ENCODE measurements around the gene ESRRA.

ESRRA gene

DNA sequence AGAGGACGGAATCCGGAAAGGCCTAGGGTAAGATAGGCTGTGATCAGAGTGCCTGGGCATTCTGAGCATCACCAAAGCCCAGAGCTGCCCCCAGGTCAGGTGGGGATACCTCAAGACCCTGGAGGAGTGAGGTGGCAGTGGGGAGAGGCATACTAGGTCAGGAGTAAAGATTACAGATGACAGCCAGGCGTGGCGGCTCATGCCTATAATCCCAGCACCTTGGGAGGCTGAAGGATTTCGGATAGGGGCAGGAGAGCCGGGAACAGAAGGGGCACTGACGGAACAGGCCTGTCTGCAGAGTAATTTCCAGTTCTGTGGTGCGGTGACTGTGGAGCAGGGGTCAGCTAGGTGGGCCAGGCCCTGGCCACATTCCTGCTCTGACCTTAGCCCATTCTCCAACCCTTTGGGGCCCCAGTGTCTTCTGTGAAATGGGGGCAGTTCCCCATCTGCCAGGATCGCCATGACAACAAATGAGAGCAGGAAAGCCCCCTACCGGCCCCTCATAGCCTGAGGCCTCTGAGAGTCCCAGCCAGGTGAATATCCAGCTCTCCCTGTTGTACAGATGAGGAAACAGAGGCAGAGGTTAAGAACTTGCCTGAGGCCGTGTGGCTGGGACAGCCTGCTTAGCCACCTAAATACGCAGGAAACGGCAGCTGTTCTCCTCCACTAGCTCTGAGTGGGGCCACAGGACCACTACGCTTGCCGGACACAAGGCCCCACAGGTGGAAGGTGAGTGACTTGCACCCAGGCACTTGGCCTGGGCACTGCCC is 30.1 kb upstream of the ESRRA start:
- no peak for FAIRE-seq

DNA sequence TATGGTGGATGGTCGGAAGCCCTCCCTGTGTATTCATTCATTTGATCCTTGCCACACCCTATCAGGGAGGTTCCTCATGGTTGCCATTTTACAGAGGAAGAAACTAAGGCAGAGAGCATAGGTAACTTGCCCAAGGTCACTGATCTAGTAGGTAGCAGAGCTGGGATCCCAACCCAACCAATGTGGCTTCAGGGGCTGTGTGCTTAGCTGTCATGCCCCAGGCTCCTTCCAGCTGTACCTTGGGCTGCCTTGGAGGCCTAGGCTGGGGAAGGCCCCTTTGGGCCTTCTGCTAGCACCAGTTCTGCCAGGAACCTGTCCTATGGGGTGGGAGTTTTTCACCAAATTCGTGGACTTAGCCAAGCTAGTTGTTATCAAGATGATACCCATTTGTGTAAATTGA is 29.5 kb upstream of the ESRRA start:
- no peak for FAIRE-seq

DNA sequence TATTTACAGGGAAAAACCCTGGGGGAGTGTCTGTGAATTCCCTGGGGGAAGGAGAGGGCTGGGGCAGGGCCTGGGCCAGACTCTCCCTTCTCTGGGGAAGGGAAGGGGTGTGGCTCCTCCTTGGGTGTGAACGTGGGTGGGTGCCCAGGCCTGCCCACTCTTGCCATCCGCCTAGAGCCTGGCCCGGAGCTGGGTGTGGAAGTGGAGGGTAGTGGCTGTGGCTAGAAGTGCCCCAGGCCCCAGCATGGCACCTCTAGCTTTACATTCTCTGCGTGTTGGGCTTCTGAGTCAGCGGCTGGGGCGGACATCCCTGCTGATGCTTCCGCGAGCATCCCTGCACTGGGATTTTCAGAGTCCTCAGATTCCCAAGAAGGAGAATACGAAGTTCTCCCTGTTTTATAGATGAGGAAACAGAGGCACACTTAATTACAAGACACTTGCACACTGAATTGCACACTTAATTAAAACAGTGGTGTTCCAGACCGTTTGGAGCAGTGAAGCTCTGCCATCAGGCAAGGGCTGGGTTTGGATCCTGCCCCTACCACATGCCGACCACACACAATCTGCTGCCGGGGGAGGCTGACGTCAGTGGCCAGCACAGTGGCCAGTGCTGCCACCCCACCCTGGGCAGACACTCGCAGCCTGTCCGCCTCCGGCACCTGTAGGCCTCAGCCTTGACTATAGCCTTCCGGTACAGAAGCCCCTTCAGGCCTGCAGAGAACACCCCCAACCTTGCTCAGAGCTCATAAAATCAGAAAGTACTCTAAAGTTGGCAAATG is 28.5 kb upstream of the ESRRA start:
- no peak for FAIRE-seq

DNA sequence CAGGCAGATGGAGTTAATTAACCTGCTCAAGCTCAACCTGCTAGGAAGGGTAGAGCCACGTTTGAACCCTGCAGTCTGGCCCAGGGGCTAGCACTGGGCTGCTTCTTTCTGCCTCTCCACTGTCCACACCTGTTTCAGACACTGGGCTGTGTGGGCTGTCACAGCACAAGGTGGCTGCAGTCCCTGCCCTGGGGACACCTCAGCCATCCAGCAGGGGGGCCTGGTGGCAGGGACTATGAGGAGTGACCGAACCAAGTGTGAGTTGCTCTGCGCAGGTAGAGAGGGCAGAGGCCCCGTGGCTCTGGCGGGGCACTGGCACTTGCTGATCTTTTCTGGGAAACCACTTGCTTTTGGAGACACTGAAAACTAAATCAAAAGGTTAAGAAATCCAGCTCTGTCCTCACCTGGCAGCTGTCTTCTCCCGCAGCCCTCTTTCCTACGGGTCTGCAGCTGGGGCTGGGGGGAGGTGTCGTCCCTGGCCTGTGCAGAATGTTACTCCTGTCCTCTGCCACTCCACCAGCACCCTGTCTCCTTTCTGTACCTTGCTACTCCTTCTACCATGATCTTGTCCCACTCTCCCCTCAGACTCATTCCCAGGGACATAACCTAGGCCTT is 26.6 kb upstream of the ESRRA start:
- no peak for FAIRE-seq

- FAIRE-seq: no peak
Observed at GRCh38 chr11:64281957-64282770, 23.2 kb upstream of the ESRRA start.

- no peak for FAIRE-seq
Observed at GRCh38 chr11:64283092-64283491, 22.2 kb upstream of the ESRRA start.

DNA sequence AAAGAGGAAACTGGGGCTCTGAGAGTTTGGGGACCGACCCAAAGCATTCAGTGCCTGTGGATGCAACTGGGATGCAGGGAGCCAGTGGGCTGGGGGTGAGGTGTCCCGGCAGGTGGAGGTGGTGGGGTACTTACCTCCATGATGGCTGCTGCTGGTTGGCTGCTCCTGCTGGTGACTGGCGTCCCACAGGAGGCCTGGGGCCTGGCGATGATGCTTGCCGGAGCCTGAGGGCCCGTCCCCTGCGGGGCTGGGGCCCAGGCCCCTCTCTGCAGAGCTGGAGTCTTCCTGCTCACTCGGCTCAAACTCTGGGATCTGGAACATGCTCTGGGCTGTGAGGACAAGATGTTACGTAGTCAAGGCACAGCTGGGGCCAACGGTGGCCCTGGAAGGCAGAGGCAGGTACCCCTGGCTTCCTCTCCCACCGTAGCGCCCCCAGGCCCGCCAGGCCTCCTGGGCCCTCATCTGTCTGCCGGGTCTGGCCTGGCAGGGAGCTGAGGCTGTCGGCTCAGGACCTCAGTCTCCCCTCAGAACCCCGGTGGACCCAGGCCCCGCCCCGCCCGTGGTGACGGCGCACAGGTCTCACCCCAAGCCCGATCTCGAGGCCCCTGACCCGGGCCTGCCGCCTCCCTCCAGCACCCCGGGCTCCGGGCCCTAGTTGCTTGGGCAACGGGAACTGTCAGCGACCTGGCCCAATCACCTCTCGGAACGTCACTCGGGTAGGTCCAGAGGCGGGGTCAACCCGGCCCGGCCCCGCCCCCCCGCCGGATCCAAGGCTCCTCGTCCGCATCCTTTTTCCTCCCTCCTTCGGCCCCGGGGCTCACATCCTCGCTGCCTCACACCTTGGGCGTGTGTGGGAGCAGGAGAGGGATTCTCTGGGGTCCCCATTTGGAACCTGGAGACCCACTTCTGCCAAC is 21.0 kb upstream of the ESRRA start, which contains the start of gene BAD:
Gene BAD, minus strand, starts transcription at position 618 of the 914 bp plus-strand sequence. Its CDS starts 297 bp downstream, at position 321.
- peak; percentile 65 for FAIRE-seq

DNA sequence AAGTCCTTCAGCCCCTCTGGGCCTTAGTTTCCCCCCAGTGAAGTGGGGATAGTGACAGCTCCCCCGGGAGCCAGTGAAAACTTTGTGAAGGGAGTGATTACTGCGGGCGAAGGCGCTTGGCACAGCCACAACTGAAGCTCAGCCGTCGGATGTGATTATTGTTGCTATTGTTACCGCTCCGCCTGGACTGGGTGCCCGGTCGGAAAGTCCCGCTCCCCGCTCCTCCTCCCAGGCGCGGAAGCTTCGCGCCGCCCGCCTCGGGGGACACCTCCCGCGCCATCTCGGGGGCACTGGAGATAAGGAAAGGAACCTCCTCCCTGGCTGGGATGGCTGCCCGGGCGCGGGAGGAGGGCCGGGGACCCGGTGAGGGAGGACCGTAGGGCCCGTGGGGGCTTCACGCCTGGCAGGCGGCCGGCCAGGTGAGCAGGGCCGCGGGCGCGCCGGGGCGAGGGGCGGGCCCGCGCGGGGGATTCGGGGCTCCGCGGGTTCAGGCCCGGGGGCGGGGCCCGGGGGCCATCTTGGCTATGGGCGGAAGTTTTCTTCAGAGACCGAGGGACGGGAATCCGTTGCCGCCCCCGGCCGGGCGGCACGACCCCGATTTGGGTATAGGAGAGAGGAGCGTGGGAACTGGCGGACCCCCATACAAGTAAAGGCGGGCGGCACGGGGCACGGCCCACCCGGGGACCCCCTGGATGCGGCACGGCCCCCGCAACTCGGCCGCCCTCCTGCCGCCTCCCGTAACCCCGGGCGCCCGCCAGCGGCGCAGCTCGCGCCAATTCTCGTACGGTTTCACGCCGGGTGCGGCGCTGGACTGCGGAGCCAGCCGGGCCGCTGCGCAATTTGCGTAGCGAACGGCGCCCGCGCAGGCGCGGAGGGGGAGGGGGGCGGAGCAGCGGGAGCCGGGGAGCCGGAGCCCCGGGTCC is 20.1 kb upstream of the ESRRA start, which contains the start of gene GPR137:
Gene GPR137, plus strand, starts transcription at position 887 of the 923 bp plus-strand sequence. CDS start 677 bp downstream, outside the sequence.
- no peak for FAIRE-seq

DNA sequence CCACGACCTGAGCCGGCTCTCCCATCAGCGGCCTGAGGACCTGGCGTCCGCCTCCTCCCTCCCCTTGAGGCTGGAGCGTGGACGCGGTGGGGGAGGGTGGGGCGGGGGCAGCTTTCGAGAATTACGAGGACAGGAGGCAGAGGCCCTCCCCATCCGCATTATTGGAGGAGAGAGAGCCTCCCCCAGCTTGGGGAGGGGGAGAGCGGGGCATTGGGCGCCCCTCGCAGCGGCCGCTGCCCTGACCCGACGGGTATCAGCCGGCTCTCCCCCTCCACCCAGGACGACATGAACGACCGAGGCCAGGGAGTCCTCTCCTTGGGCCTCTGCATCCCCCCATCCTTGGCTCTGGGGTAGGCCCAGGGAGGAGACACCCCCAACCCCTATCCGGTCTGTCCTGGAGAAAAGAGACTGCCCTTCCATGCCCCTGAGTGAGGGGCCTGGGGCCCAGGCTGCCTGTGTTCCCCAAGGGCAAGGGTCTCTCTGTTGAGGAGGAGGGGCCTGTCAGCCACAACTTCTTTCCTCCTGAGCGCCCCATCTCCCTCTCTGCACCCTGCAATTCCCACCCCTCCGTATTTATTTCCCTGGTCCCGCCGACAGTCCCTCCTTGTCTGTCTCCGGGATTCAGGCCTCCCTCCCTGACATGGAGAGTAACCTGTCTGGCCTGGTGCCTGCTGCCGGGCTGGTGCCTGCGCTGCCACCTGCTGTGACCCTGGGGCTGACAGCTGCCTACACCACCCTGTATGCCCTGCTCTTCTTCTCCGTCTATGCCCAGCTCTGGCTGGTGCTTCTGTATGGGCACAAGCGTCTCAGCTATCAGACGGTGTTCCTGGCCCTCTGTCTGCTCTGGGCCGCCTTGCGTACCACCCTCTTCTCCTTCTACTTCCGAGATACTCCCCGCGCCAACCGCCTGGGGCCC is 19.2 kb upstream of the ESRRA start:
- no peak for FAIRE-seq

DNA sequence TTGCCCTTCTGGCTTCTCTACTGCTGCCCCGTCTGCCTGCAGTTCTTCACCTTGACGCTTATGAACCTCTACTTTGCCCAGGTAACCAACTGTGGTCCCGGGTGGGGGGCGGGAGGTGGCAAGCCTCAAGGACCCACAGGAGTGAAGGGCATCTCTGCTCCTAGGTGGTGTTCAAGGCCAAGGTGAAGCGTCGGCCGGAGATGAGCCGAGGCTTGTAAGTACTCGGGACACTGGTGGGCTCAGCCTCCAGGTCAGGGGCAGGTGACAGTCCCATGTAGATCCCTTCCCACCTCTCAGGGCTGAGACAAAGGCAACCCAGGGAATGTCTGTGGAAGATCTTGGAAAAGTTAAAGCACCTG is 18.5 kb upstream of the ESRRA start:
- no peak for FAIRE-seq

DNA sequence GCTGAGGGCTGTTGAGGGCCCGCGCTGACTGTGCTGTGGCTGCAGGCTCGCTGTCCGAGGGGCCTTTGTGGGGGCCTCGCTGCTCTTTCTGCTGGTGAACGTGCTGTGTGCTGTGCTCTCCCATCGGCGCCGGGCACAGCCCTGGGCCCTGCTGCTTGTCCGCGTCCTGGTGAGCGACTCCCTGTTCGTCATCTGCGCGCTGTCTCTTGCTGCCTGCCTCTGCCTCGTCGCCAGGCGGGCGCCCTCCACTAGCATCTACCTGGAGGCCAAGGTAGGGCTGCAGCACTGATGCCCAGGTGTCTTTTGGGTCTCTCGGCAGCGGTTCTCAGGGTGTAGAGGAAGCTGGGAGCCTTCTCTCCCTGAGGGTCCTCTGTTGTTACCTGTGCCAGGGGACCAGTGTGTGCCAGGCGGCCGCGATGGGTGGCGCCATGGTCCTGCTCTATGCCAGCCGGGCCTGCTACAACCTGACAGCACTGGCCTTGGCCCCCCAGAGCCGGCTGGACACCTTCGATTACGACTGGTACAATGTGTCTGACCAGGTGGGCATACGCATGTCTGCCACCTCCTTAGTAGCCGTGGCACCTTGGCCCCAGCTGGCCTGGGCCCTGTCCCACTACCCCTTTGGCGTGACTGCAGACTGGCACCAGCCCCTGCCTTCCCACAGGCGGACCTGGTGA is 17.5 kb upstream of the ESRRA start:
- FAIRE-seq: no peak

DNA sequence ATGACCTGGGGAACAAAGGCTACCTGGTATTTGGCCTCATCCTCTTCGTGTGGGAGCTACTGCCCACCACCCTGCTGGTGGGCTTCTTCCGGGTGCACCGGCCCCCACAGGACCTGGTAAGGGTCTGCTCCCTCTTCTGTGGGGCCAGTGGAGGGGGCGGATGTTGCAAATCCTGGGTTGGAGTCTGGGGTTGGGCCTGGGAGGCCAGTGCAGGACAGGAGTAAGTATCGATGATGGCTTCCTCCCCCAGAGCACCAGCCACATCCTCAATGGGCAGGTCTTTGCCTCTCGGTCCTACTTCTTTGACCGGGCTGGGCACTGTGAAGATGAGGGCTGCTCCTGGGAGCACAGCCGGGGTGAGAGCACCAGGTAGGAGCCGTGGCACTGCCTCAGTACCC is 17.0 kb upstream of the ESRRA start:
- no peak for FAIRE-seq

GRCh38 chr11:64289002-64289564 is 16.2 kb upstream of the ESRRA start:
- no peak for FAIRE-seq

DNA sequence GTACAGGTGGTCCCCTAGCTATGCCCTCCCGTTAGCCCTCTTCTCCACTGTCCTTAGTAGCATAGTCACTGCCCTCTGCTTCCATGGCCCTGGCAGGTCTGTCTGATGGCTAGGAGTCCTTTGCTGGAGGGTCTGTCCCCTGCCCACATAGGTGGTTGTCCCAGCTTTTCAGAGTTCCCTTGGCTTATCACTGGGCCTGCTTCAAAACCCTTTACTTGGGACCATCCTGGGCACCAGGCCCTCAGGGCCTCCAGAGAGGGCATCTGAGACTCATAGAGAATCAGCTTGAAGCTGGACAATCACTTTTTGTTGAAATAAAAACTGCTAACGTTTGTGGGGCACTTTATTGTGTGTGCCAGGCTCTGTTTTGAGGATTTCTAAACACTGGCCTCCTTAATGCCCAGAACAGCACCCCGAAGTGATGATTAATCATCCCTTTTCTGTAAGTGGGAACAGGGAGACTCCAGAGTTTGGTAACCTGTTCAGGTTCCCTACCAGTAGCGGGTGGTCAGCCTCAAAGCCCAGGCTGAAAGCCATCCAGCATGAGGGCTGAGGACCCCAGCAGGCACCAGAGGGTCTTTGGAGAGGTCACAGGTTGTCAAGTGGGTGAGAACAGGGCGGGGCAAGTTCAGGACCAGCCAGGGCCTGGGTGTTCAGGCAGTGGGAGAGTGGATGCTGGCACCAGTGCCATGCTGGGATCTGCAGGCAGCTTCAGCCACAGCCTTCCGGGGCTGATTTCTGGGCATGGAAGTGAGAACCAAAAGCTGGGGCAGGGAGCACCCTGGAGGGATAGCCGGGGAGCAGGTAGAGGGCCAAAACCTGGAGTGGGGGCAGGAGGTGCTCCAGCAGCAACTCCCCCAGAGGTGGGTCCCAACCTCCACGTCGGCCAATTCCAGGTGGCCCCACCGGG is 14.7 kb upstream of the ESRRA start:
- no peak for FAIRE-seq

DNA sequence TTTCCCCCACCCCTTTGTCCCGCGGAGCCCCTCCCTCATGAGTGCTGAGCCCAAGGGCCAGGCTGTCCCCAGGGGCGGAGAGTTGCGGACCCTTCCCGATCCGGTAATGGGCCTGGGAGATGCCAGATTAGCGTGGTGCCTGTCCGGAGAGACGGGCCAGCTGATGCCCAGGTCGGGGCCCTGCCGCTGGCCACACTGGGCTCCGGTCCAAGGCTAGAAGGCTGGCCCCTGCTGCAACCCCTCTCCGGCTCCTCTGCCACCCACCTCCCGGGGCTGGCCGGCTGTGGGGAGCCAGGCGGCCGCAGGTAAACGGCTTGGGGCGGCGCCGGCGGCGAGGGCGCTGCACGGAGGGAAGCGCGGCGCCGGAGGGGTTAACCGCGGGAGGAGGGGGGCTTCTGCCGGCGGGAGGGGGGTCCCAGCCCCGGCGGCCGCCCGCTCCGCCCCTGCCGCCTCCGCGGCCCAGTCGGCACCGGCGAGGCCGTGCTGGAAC is 14.0 kb upstream of the ESRRA start, which contains the start of gene KCNK4:
Gene KCNK4, plus strand, starts transcription at position 41 of the 490 bp plus-strand sequence. CDS start 1,717 bp downstream, outside the sequence.
- FAIRE-seq: no peak

DNA sequence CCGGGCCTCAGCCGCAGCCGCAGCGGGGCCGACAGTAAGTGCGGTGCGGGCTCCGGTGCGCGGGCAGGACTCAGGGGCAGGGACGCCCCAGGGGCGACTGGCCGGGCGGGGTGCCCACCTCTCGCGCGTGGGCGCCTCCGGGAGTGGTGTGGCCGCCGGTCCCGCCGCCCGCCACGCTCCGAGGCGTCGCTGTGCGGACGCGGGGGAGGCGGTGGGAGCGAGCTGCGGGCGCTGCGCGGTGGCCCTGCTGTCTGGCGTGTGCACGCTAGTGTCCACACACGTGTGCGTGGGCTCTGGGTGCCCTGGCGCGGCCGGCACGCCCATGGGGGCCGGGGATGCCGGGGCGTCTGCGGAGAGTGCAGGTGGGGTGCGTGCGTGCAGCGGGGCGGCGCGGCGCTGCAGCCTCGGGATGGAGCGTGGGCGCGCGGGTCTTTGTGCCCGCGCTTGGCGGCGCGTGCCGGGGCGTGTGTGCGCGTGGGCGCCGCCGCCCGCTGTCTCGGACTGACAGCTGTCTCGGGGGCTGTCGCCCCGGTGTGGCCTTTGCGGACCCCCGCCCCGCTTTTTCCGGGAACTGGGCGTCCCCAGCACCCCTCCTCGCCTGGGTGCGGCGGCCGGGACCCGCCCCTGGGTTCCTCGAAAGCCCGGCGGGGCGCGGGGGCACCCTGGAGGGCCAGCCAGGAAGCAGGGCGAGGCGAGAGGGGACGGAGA is 13.4 kb upstream of the ESRRA start:
- no peak for FAIRE-seq
